GM13977 (cell line): ENCODE results near the gene ILKAP.

ENCODE experiments used
- DNase-seq: peaks from one replicate; pipeline ENCODE4 v3.0.0; 2012; ENCODE audit warnings: low spot score
- in situ Hi-C: fragments of 300-500 bp; cut with MboI; formaldehyde crosslinking; loops from one replicate; pipeline ENCODE4 v1.12.0; 2022; ENCODE audit warnings: low sequenced_read_pairs, low pct_unique_long_range_greater_than_20kb, mixed read lengths, inconsistent platforms; ENCODE audit not compliant: unreplicated experiment
- TF ChIP-seq, protein P1 (sequence below): IDR thresholded peaks from 2 replicates; pipeline ENCODE4 v1.5.1; 2012; ENCODE audit warnings: mild to moderate bottlenecking, control low read depth; ENCODE audit not compliant: insufficient read depth; ENCODE audit errors: extremely low read depth, missing control alignments

Gene ILKAP

DNA sequence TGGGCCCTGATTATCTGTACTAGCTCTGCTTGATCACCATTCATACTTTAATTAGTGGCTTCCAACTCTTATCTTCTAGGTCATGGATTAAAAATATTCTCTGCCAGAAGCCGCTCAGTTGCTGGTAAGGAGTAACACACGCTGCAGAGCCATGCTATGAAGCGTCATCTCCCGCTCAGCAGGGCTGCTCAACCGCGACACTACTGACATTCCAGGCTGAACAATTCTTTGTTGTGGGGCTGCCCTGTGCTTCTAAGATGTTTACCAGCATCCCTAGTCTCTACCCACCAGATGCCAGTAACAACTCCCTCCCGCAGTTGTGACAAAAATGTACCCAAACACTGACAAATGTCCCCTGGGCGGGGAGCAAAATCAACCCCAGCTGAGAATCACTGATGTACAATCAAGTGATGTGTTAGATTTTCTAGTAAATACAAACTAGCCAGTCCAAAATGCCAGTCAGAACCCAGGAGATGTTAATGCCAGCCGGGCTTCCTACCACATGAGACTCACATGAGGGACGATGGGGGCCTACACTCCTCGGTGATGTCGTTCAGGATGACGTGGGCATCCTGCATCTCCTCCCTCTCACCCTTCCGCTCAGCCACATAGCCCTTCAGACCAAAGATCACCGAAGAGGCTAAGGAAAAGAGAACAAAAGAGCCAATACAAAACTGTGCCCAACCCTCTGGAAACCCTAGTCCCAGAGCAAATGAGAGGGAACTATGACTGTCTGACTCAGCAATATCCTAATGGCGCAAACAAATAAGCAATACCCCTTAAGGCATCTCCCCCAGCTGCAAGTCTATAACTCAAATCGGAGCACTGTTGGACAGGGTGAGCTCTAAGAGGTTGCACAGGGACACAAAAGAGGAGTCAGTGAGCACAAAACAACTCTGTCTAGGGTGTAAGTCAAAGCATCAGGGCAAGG is 15.6 kb downstream of the ILKAP start:
- in situ Hi-C loops, result no loop called here
- DNase-seq, result no peak
- TF ChIP-seq, protein P1, sequence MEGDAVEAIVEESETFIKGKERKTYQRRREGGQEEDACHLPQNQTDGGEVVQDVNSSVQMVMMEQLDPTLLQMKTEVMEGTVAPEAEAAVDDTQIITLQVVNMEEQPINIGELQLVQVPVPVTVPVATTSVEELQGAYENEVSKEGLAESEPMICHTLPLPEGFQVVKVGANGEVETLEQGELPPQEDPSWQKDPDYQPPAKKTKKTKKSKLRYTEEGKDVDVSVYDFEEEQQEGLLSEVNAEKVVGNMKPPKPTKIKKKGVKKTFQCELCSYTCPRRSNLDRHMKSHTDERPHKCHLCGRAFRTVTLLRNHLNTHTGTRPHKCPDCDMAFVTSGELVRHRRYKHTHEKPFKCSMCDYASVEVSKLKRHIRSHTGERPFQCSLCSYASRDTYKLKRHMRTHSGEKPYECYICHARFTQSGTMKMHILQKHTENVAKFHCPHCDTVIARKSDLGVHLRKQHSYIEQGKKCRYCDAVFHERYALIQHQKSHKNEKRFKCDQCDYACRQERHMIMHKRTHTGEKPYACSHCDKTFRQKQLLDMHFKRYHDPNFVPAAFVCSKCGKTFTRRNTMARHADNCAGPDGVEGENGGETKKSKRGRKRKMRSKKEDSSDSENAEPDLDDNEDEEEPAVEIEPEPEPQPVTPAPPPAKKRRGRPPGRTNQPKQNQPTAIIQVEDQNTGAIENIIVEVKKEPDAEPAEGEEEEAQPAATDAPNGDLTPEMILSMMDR, result no peak

DNA sequence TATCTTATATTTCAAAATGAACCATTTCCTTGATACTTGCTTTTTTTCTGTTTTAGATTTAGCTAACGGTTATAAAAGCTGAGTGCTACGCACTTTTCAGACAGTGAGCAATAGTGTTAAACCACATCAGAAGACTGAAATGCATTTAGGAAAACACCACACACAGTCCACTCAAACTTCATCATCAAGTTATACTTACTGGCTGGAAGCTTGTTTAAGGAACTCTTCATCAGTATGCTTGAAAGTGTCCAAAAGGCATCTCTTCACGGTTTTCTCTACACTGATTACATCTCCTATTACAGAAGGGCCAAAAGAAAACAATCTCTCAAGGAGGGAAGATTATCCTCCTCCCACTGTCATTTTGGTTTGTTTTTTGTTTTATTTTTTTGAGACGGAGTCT is 19.7 kb downstream of the ILKAP start:
- in situ Hi-C loops, result no loop called here
- DNase-seq, result no peak
- TF ChIP-seq, protein P1, result no peak

DNA sequence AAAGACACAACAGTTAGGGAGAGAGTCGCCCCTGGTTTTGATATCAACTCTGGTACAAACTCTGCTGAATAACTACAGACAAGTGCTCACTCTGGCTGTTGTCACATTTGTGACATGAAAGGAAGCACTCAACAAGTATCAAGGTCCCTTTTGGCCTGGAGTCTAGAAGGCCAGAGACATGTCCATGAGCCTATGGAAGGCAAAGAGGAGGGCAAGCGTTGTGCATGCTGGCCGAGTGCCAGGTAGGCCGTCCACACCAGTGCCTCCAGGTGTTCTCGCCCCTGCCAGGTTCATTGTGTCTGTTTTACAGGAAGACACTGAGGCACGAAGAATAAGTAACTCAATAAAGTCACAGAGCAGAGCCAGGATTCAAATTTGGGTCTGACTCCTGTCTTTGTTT is 21.1 kb downstream of the ILKAP start:
- DNase-seq, result no peak
- in situ Hi-C loops, result no loop called here
- TF ChIP-seq, protein P1, result no peak

DNA sequence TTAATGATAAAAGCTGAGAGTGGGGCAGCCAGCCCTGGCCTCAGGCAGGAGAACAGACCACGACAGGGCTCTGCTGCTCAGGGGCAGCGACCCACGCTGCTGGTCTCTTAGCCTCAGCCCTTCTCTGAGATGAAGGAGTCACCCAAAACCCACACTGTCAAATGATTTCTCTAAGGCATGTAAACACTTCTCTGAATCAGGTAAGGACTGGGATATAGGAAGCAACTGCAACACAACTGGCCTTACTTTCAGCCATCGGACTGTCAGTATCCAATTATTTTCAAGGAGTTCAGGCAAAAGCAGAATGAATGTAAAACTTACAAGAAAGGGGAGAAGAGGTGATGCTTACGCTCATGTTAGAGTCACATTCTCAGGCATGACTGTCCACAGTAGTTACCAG is 22.9 kb downstream of the ILKAP start:
- TF ChIP-seq, protein P1, result no peak
- in situ Hi-C loops, result no loop called here
- no peak for DNase-seq

DNA sequence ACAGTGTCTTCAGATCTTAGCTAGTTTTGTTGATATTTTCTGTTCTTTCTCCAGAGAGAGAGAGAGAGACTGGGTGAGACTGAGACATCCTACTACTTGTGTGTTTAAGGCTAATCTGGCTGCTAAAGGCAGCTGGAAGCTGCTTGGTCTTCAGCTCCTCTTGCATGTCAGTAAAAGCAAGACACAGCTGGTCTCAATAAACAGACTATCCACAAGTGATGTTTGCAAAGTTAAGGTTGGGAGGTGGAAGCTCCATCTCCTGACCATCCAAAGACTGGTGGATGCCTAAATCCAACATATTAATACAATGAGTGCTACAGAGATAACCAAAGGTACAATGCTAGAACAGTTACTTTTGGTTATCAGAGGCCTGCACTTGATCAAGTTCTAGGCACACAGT is 26.9 kb downstream of the ILKAP start:
- TF ChIP-seq, protein P1, result no peak
- in situ Hi-C loops, result no loop called here
- no peak for DNase-seq

DNA sequence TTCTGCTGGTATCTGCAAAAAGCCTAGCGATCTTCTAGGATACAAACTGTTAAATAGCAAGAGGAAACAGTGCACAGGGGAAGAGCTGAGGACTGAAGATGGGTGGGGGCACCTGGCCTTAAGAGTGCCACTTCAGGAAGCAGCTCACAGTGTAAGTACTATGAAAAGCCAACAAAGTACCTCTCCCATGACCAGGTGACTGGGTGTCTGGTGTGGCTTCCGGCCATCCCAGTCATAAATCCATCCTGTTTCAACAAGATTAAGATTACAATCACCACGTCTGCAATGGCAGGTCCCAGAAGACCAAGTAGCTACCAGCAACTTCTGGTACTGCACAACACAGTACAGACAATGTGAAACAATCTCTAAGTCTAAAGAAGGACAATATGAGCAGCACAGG is 28.8 kb downstream of the ILKAP start:
- no peak for DNase-seq
- in situ Hi-C loops, result no loop called here
- TF ChIP-seq, protein P1, result no peak
